ENCODE data around the gene PVALB. TPM values are rescaled to one million over a fixed set of nuclear protein-coding genes. Genes with fewer than 3 reads are reported as not detected.

PVALB gene
- total RNA-seq, 1 experiment from 2014 or later: not detected

DNA sequence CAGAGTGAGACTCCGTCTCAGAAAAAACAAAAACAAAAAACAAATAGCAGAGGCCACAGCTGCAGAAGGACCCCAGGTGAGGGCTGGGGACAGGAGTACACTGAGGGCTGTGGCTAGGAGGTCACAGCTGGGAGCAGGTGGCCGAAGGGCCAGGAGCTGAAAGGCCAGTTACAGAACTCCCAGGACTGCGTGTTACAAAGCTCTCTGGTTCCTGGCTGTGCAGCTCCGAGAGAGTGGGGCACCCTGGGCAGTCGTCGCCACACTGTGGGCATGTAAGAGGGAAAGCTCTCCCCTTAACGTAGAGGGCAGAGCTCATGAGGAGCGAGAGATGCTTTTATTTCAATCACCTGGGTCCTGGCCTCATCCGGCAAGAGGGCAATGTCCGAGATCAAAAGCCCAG, 33.8 kb upstream of the PVALB start:
- no peaks in the 10 kb centered on the region for H4K20me1 ChIP-seq (ENCODE audit: insufficient read depth)
- H2AFZ ChIP-seq (ENCODE audit: low read depth, low read length, poor library complexity, severe bottlenecking): no peak overlapping the region
- H3K9ac ChIP-seq (ENCODE audit: low read length): no peak overlapping the region
- H3K4me3 ChIP-seq (replicated peaks in 1 of 2; ENCODE audit: low read depth in 1 of 2, low read length in 2 of 2): no peak overlapping the region
- intact Hi-C loops (cut with micrococcal nuclease): loop anchor here (10.0 kb wide), 1 partner anchor 344 kb away; no protein-coding TSS in a partner anchor
- H3K9me3 ChIP-seq (ENCODE audit: control insufficient read depth in 1 of 2, insufficient read depth in 1 of 2, low read depth in 1 of 2, low read length in 2 of 2): no peaks in the 10 kb centered on the region
- no peak for DNase-seq (ENCODE audit: low read depth, low spot score)
- no peaks in the 10 kb centered on the region for H3K9me2 ChIP-seq (ENCODE audit: insufficient read depth)
- no peaks in the 10 kb centered on the region for H3K79me2 ChIP-seq (ENCODE audit: insufficient read depth, low read length)
- ChIA-PET CTCF (interaction anchor here (1.3 kb wide), 1 partner anchor 304 kb away, joined by 3 read pairs; no protein-coding TSS in a partner anchor), POLR2A (no interaction called here), RAD21 (ENCODE audit: low non-redundant PET in 1 of 2, low total read pairs in 2 of 2, uncharacterized antibody in 2 of 2, unreplicated experiment in 2 of 2) (no interaction called here)
- BruUV-seq (replicated peaks): no TSS peak
- H3K27me3 ChIP-seq (ENCODE audit: insufficient read depth, low read length): 0 out of 2 replicates have a peak, but pooled peaks cover 5% of the 10 kb centered on the region
- no peak overlapping the region for H3K4me2 ChIP-seq (ENCODE audit: low read length)
- peaks cover 0 to 7% of the 10 kb centered on the region in 2 experiments; a peak in 1 of 4 replicates for H3K4me1 ChIP-seq (ENCODE audit: control insufficient read depth in 1 of 2, insufficient read depth in 2 of 2, low read length in 2 of 2)
- TF ChIP-seq EZH2phosphoT487 (IDR thresholded peaks at IDR 0.05; ENCODE audit: borderline replicate concordance): no peak
- TF ChIP-seq EGR1 (IDR thresholded peaks at IDR 0.05; ENCODE audit: low read depth): no peak
- no peak for TF ChIP-seq POLR2AphosphoS5 (IDR thresholded peaks at IDR 0.05; ENCODE audit: low read depth, low read length)
- no peak for TF ChIP-seq CBX3 (IDR thresholded peaks at IDR 0.05; ENCODE audit: low read depth)
- no peak for TF ChIP-seq ELF1 (IDR thresholded peaks at IDR 0.05; ENCODE audit: borderline replicate concordance, low read depth)
- TF ChIP-seq CEBPB (IDR thresholded peaks at IDR 0.05; ENCODE audit: low read depth): no peak
- TF ChIP-seq, protein P1, sequence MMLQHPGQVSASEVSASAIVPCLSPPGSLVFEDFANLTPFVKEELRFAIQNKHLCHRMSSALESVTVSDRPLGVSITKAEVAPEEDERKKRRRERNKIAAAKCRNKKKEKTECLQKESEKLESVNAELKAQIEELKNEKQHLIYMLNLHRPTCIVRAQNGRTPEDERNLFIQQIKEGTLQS (IDR thresholded peaks at IDR 0.05): no peak
- TF ChIP-seq RAD21 (IDR thresholded peaks at IDR 0.05; ENCODE audit: low read depth): no peak
- no peak overlapping the region for H3K27ac ChIP-seq (ENCODE audit: low read depth, low read length)
- no peaks in the 10 kb centered on the region for H3K36me3 ChIP-seq (ENCODE audit: control insufficient read depth in 1 of 2, insufficient read depth in 2 of 2, low read length in 2 of 2)
- ATAC-seq: no peak

DNA sequence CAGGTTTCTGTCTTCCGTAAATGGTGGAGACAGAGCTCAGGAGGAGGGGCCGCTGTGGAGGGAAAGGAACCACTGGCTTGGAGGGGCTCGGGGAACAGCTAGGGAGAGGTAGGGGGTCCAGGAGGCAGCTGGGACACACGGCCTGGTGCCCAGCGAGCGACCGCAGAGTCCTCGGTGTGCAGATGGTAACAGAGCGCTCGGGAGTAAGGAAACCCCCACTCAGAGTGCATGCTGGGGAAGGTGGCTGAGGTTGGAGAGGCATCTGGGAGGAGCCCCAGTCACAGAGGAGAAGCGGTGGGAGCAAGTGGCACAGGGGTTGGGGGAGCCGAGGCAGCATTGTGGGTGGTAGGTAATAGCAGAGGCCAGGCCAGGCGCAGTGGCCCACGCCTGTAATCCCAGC, 33.2 kb upstream of the PVALB start:
- Histone ChIP-seq H3K4me3 (replicated peaks in 1 of 2; ENCODE audit: low read depth in 1 of 2, low read length in 2 of 2) (no peak overlapping the region), H3K4me1 (ENCODE audit: control insufficient read depth in 1 of 2, insufficient read depth in 2 of 2, low read length in 2 of 2) (peaks cover 0 to 7% of the 10 kb centered on the region in 2 experiments; a peak in 1 of 4 replicates), H3K79me2 (ENCODE audit: insufficient read depth, low read length) (no peaks in the 10 kb centered on the region), H3K27ac (ENCODE audit: low read depth, low read length) (no peak overlapping the region), H3K27me3 (ENCODE audit: insufficient read depth, low read length) (0 out of 2 replicates have a peak, but pooled peaks cover 5% of the 10 kb centered on the region), H4K20me1 (ENCODE audit: insufficient read depth) (no peaks in the 10 kb centered on the region), H2AFZ (ENCODE audit: low read depth, low read length, poor library complexity, severe bottlenecking) (no peak overlapping the region), H3K4me2 (ENCODE audit: low read length) (no peak overlapping the region), H3K36me3 (ENCODE audit: control insufficient read depth in 1 of 2, insufficient read depth in 2 of 2, low read length in 2 of 2) (no peaks in the 10 kb centered on the region), H3K9me2 (ENCODE audit: insufficient read depth) (no peaks in the 10 kb centered on the region), H3K9me3 (ENCODE audit: control insufficient read depth in 1 of 2, insufficient read depth in 1 of 2, low read depth in 1 of 2, low read length in 2 of 2) (no peaks in the 10 kb centered on the region), H3K9ac (ENCODE audit: low read length) (no peak overlapping the region)
- no peak for ATAC-seq
- RAD21 ChIA-PET (ENCODE audit: low non-redundant PET in 1 of 2, low total read pairs in 2 of 2, uncharacterized antibody in 2 of 2, unreplicated experiment in 2 of 2): no interaction called here
- no peak for DNase-seq (ENCODE audit: low read depth, low spot score)
- CTCF ChIA-PET: interaction anchor here (1.3 kb wide), 1 partner anchor 303 kb away, joined by 3 read pairs; no protein-coding TSS in a partner anchor
- intact Hi-C loops (cut with micrococcal nuclease): loop anchor here (10.0 kb wide), 1 partner anchor 345 kb away; no protein-coding TSS in a partner anchor
- POLR2A ChIA-PET: no interaction called here
- BruUV-seq (replicated peaks): no TSS peak
- TF ChIP-seq YY1 (IDR thresholded peaks at IDR 0.05; ENCODE audit: extremely low read depth, insufficient replicate concordance, low read depth, low read length) (no peak), MAX (IDR thresholded peaks at IDR 0.05) (no peak)

All from HCT116 (cell line).